GM12878 (cell line): ENCODE measurements around the gene BTBD7. TPM values are rescaled to one million over a fixed set of nuclear protein-coding genes. Genes with fewer than 3 reads are reported as not detected.

Experiments used
- ATAC-seq: fragments of 200-7000 bp; cut with Tn5 transposase; 3 replicates; pipeline ENCODE4 v1.9.1; 2020; ENCODE audit warnings: mild to moderate bottlenecking, moderate library complexity
- BruUV-seq: library from RNA; stranded (reverse); fragments of 400-500 nt; replicated peaks from 2 replicates; lab custom pipeline; 2021; lab: Mats Ljungman, UMichigan
- CTCF ChIA-PET: fragments of 300-600 bp; sonication (Branson Sonifier 250); formaldehyde crosslinking; extraction: SDS; loops from one replicate; lab custom pipeline; 2021; ENCODE audit warnings: inconsistent platforms; lab: Yijun Ruan, JAX
- POLR2A ChIA-PET: fragments of 350-600 bp; formaldehyde crosslinking; extraction: SDS; loops from one replicate; lab custom pipeline; 2021; ENCODE audit warnings: inconsistent platforms; lab: Charles Lee
- RAD21 ChIA-PET: fragments of 300-600 bp; sonication (Branson Sonifier 250); formaldehyde crosslinking; loops from one replicate; lab custom pipeline; 2023; ENCODE audit warnings: antibody characterized with exemption; ENCODE audit not compliant: unreplicated experiment; lab: Charles Lee
- SMC1A ChIA-PET: fragments of 300-600 bp; sonication (Branson Sonifier 250); formaldehyde crosslinking; loops from one replicate; lab custom pipeline; 2023; ENCODE audit not compliant: unreplicated experiment, uncharacterized antibody; lab: Charles Lee
- DNase-seq: peaks from one replicate; pipeline ENCODE4 v3.0.0-alpha.2; 2011; ENCODE audit warnings: low read depth, low spot score
- FAIRE-seq: peaks from 3 replicates; lab custom pipeline; 2011; peaks lifted over from hg19 to GRCh38; lab: Jason Lieb, UNC
- H2AFZ ChIP-seq: 2 replicates; pipeline ENCODE4 v1.6.0; 2011; ENCODE audit warnings: low read depth, low read length, control low read depth; ENCODE audit not compliant: control insufficient read depth
- H3K27ac ChIP-seq: 2 replicates; pipeline ENCODE4 v1.5.1; 2011; ENCODE audit warnings: control low read depth; ENCODE audit not compliant: control insufficient read depth, insufficient read depth
- H3K27me3 ChIP-seq, 2 experiments: replicated peaks in 1 of 2; 2 replicates each; pipeline versions ENCODE4 v1.6.0 to v1.6.1; 2011; ENCODE audit warnings: low read length in 1 of 2; ENCODE audit not compliant: control insufficient read depth in 2 of 2, insufficient read depth in 2 of 2
- H3K36me3 ChIP-seq, 2 experiments: 2 replicates each; pipeline ENCODE4 v1.5.1; 2011; ENCODE audit warnings: low read length in 1 of 2; ENCODE audit not compliant: control insufficient read depth in 2 of 2, insufficient read depth in 2 of 2
- H3K4me1 ChIP-seq: 2 replicates; pipeline ENCODE4 v1.6.1; 2011; ENCODE audit warnings: mild to moderate bottlenecking, low read length, moderate library complexity, mixed read lengths; ENCODE audit not compliant: control insufficient read depth, insufficient read depth
- H3K4me2 ChIP-seq: 2 replicates; pipeline ENCODE4 v1.6.0; 2011; ENCODE audit warnings: control low read depth; ENCODE audit not compliant: control insufficient read depth, insufficient read depth
- H3K4me3 ChIP-seq: fragments of 200-600 bp; sonication (generic); 2 replicates; pipeline ENCODE4 v1.5.1; 2016
- H3K79me2 ChIP-seq: 2 replicates; pipeline ENCODE4 v1.6.0; 2011; ENCODE audit warnings: low read length; ENCODE audit not compliant: control insufficient read depth, insufficient read depth
- H3K9ac ChIP-seq: 2 replicates; pipeline ENCODE4 v1.8.0; 2011; ENCODE audit warnings: low read length, control low read depth, mixed read lengths; ENCODE audit not compliant: control insufficient read depth, insufficient read depth
- H3K9me3 ChIP-seq: replicated peaks from 3 replicates; pipeline ENCODE4 v1.5.1; 2011; ENCODE audit warnings: mild to moderate bottlenecking, low read length; ENCODE audit not compliant: control insufficient read depth, insufficient read depth
- H4K20me1 ChIP-seq: 2 replicates; pipeline ENCODE4 v1.6.0; 2011; ENCODE audit not compliant: control insufficient read depth, insufficient read depth
- ATF3 ChIP-seq: IDR thresholded peaks from 2 replicates; pipeline ENCODE4 v1.6.1; 2011; ENCODE audit warnings: low read depth, mild to moderate bottlenecking, low read length, moderate library complexity, borderline replicate concordance; ENCODE audit errors: extremely low read depth
- BCL11A ChIP-seq: IDR thresholded peaks from 2 replicates; pipeline ENCODE4 v1.6.1; 2011; ENCODE audit warnings: low read depth, low read length
- BCLAF1 ChIP-seq: fragments of 450-650 bp; IDR thresholded peaks from 2 replicates; pipeline ENCODE4 v1.6.1; 2017; ENCODE audit warnings: antibody characterized with exemption, mild to moderate bottlenecking, moderate library complexity
- CHD2 ChIP-seq: IDR thresholded peaks from 2 replicates; pipeline ENCODE4 v1.6.1; 2011; ENCODE audit warnings: low read depth, low read length, improper control_type of control experiment, borderline replicate concordance
- EGR1 ChIP-seq, 2 experiments: IDR thresholded peaks; 1 replicate in 1 of 2; 2 replicates in 1 of 2; pipeline ENCODE4 v1.6.1; 2011 to 2012; ENCODE audit warnings: low read depth in 2 of 2, low read length in 2 of 2, borderline replicate concordance in 1 of 2, mild to moderate bottlenecking in 1 of 2, moderate library complexity in 1 of 2
- EP300 ChIP-seq, 2 experiments: fragments of 150-350 bp in 1 of 2; IDR thresholded peaks; 2 replicates each; pipeline ENCODE4 v1.6.1; 2011 to 2012; ENCODE audit warnings: low read depth in 2 of 2, low read length in 2 of 2, borderline replicate concordance in 1 of 2, improper control_type of control experiment in 1 of 2, inconsistent platforms in 1 of 2; ENCODE audit not compliant: control insufficient read depth in 1 of 2
- ETV6 ChIP-seq, 2 experiments: fragments of 450-650 bp in 1 of 2; IDR thresholded peaks in 1 of 2; conservative IDR thresholded peaks in 1 of 2; 2 replicates each; pipeline ENCODE4 v1.6.1; 2014; ENCODE audit warnings: antibody characterized with exemption in 1 of 2, borderline replicate concordance in 1 of 2, low read depth in 1 of 2, mild to moderate bottlenecking in 1 of 2, moderate library complexity in 1 of 2
- HCFC1 ChIP-seq: fragments of 150-350 bp; IDR thresholded peaks from 2 replicates; pipeline ENCODE4 v1.6.1; 2014; ENCODE audit warnings: low read length
- HSF1 ChIP-seq: fragments of 150-350 bp; IDR thresholded peaks from 2 replicates; pipeline ENCODE4 v1.6.1; 2014; ENCODE audit warnings: mild to moderate bottlenecking, low read depth, low read length
- IKZF2 ChIP-seq, 2 experiments: fragments of 450-650 bp; IDR thresholded peaks; 2 replicates each; pipeline ENCODE4 v1.6.1; 2017; ENCODE audit warnings: mild to moderate bottlenecking in 2 of 2, moderate library complexity in 2 of 2
- JUNB ChIP-seq: IDR thresholded peaks from 2 replicates; pipeline ENCODE4 v1.6.1; 2016; ENCODE audit warnings: antibody characterized with exemption, mild to moderate bottlenecking
- LARP7 ChIP-seq: fragments of 450-650 bp; IDR thresholded peaks from 2 replicates; pipeline ENCODE4 v1.6.1; 2017; ENCODE audit warnings: mild to moderate bottlenecking
- MTA3 ChIP-seq: IDR thresholded peaks from 2 replicates; pipeline ENCODE4 v1.6.1; 2012; ENCODE audit warnings: low read length, inconsistent platforms, borderline replicate concordance
- SREBF1 ChIP-seq: IDR thresholded peaks from 2 replicates; pipeline ENCODE4 v1.6.1; 2012; ENCODE audit warnings: mild to moderate bottlenecking, low read length
- SREBF2 ChIP-seq: IDR thresholded peaks from 2 replicates; pipeline ENCODE4 v1.6.1; 2012; ENCODE audit warnings: mild to moderate bottlenecking, low read length
- SRF ChIP-seq, 2 experiments: IDR thresholded peaks; 2 replicates each; pipeline ENCODE4 v1.6.1; 2011; ENCODE audit warnings: low read depth in 2 of 2, low read length in 2 of 2, mild to moderate bottlenecking in 1 of 2, moderate library complexity in 1 of 2
- ZBTB33 ChIP-seq: fragments of 450-650 bp; IDR thresholded peaks from 2 replicates; pipeline ENCODE4 v1.6.1; 2017; ENCODE audit warnings: mild to moderate bottlenecking
- ZNF274 ChIP-seq: IDR thresholded peaks from one replicate; pipeline ENCODE4 v1.8.0; 2011; ENCODE audit not compliant: insufficient read length, insufficient read depth
- WGBS: methylation state at CpG from one replicate; pipeline ENCODE4 v1.1.6; 2016; ENCODE audit warnings: low lambda C conversion rate; ENCODE audit not compliant: insufficient replicate concordance, insufficient coverage; ENCODE audit errors: missing lambda C conversion rate; 5-methylcytosine and 5-hydroxymethylcytosine counted together
- in situ Hi-C: fragments of 300-500 bp; cut with MboI; formaldehyde crosslinking; loops from 9 replicates; pipeline ENCODE4 v1.14.3; 2018; ENCODE audit warnings: mixed read lengths
- intact Hi-C: fragments of 100-400 bp; cut with micrococcal nuclease; formaldehyde crosslinking; loops from one replicate; pipeline ENCODE4 v1.14.2; 2022; ENCODE audit not compliant: unreplicated experiment
- polyA plus RNA-seq, 11 experiments: library from polyadenylated mRNA; depleted of rRNA in 4 of 11; unstranded in 6 of 11; stranded (reverse) in 5 of 11; fragments of >200 nt; fragmentation: Nextera tagmentation in 4 of 11; fragmentation: Illumina TruSeq in 1 of 11; extraction: Ambion mirVana in 4 of 11; extraction: Trizol in 1 of 11; gene quantifications; 1 replicate in 1 of 11; 2 replicates in 10 of 11; pipeline versions ENCODE4 v1.2.1 to v1.2.3, GENCODE V29; 2011 to 2016; ENCODE audit warnings: inconsistent platforms in 2 of 11, missing spikeins in 2 of 11, low read depth in 1 of 11
- total RNA-seq, 4 experiments: library from RNA; depleted of rRNA in 3 of 4; stranded (reverse); fragments of >200 nt in 3 of 4; fragmentation: Illumina TruSeq in 1 of 4; extraction: Trizol in 1 of 4; gene quantifications; 2 replicates each; pipeline versions ENCODE4 v1.2.1 to v1.2.3, GENCODE V29; 2013 to 2021

Gene BTBD7
- total and polyA plus RNA-seq, 10 of the 15 experiments (the other 5 are each of a cell fraction or from before 2014, with no cell fraction given): 3.6 to 17.0 (median 9.6) TPM

GRCh38 chr14:93240678-93241000 lies 92.2 kb downstream of the BTBD7 start:
- WGBS: 100% methylated on average over 3 of the region's 3 CpGs

More at GRCh38 chr14:93240678-93241000, 92.2 kb downstream of the BTBD7 start:
- intact Hi-C loops: no loop called here
- SMC1A ChIA-PET: no interaction called here
- Histone ChIP-seq H3K27ac (no peak overlapping the region), H3K4me1 (no peaks in the 10 kb centered on the region)
- TF ChIP-seq BCLAF1: no peak
- TF ChIP-seq SREBF1: no peak
- no peak for TF ChIP-seq SREBF2
- TF ChIP-seq ATF3: no peak
- no peak for TF ChIP-seq BCL11A
- TF ChIP-seq JUNB: no peak
- no peak for TF ChIP-seq HCFC1
- TF ChIP-seq MTA3: no peak
- no peak for TF ChIP-seq IKZF2 (IDR thresholded peaks at IDR 0.05)
- no peak for TF ChIP-seq EGR1 (IDR thresholded peaks at IDR 0.05; ENCODE audit: borderline replicate concordance in 1 of 2, low read depth in 2 of 2, low read length in 2 of 2)
- TF ChIP-seq ZNF274: no peak
- TF ChIP-seq ZBTB33: no peak
- TF ChIP-seq EP300 (IDR thresholded peaks at IDR 0.05; ENCODE audit: borderline replicate concordance in 1 of 2, control insufficient read depth in 1 of 2, low read depth in 2 of 2, low read length in 2 of 2): no peak
- no peak for TF ChIP-seq ETV6 (conservative IDR thresholded peaks at IDR 0.05 in 1 of 2, IDR thresholded peaks at IDR 0.05 in 1 of 2; ENCODE audit: borderline replicate concordance in 1 of 2, low read depth in 1 of 2)
- no peak for TF ChIP-seq CHD2
- no peak for TF ChIP-seq SRF (IDR thresholded peaks at IDR 0.05; ENCODE audit: low read depth in 2 of 2, low read length in 2 of 2)
- no peak for TF ChIP-seq HSF1
- TF ChIP-seq LARP7: no peak
- TF ChIP-seq, all 136 proteins: peak for 0
- DNase-seq (no peak), ATAC-seq (no peak), FAIRE-seq (no peak)
- H3K9me3 ChIP-seq: no peaks in the 10 kb centered on the region
- RAD21 ChIA-PET: no interaction called here
- H3K4me3 ChIP-seq: no peak overlapping the region
- no TSS peak for BruUV-seq
- H4K20me1 ChIP-seq: no peaks in the 10 kb centered on the region
- CTCF ChIA-PET: interaction anchor here (0.7 kb wide), 1 partner anchor 304 kb away, joined by 3 read pairs; no protein-coding TSS in a partner anchor
- in situ Hi-C loops: loop anchor here (25.0 kb wide), 1 partner anchor 297 kb away; no protein-coding TSS in a partner anchor
- POLR2A ChIA-PET: no interaction called here
- no peaks in the 10 kb centered on the region for H3K79me2 ChIP-seq
- H3K27me3 ChIP-seq: no peaks in the 10 kb centered on the region
- H3K4me2 ChIP-seq: no peak overlapping the region
- no peak overlapping the region for H2AFZ ChIP-seq
- peaks cover 12 to 19% of the 10 kb centered on the region in 2 experiments for H3K36me3 ChIP-seq
- no peak overlapping the region for H3K9ac ChIP-seq
